ENCODE results near the gene SSBP2. TPM values are rescaled to one million over a fixed set of nuclear protein-coding genes. Genes with fewer than 3 reads are reported as not detected.

The SSBP2 gene
- total RNA-seq, 1 experiment from 2014 or later, result 5.2 TPM

- peak overlapping the region; percentile 0; the same call in 1 of the 2 replicates for H3K4me2 ChIP-seq (ENCODE audit: low read length)
These were observed 36.8 kb upstream of the SSBP2 start for GRCh38 chr5:81787474-81788242.

GRCh38 chr5:81786991-81787390 lies 36.1 kb upstream of the SSBP2 start:
- RAD21 ChIA-PET (ENCODE audit: low non-redundant PET in 1 of 2, low total read pairs in 2 of 2, uncharacterized antibody in 2 of 2, unreplicated experiment in 2 of 2), result interaction anchor here in 1 of 2 experiments (2.8 kb wide), 1 partner anchor 64 kb away, joined by 10 read pairs; no protein-coding TSS in a partner anchor
- H3K4me1 ChIP-seq (ENCODE audit: control insufficient read depth in 1 of 2, insufficient read depth in 2 of 2, low read length in 2 of 2), result peaks cover 9% of the 10 kb centered on the region in 2 experiments
- DNase-seq (ENCODE audit: low read depth, low spot score) (no peak), ATAC-seq (no peak)
- CTCF ChIA-PET, result no interaction called here
- no peaks in the 10 kb centered on the region for H4K20me1 ChIP-seq (ENCODE audit: insufficient read depth)
- H3K79me2 ChIP-seq (ENCODE audit: insufficient read depth, low read length), result no peaks in the 10 kb centered on the region
- POLR2A ChIA-PET, result interaction anchor here (0.8 kb wide), 1 partner anchor 36 kb away, joined by 3 read pairs; no protein-coding TSS in a partner anchor
- H3K36me3 ChIP-seq (ENCODE audit: control insufficient read depth in 1 of 2, insufficient read depth in 2 of 2, low read length in 2 of 2), result no peaks in the 10 kb centered on the region
- intact Hi-C loops (cut with micrococcal nuclease), result loop anchor here (1.0 kb wide), 2 partner anchors 36 to 64 kb away; partner anchors contain the start of gene SSBP2
- no peaks in the 10 kb centered on the region for H3K27me3 ChIP-seq (ENCODE audit: insufficient read depth, low read length)
- BruUV-seq (replicated peaks), result no TSS peak
- no peaks in the 10 kb centered on the region for H3K9me3 ChIP-seq (ENCODE audit: control insufficient read depth in 1 of 2, insufficient read depth in 1 of 2, low read depth in 1 of 2, low read length in 2 of 2)
- no peak overlapping the region for H3K27ac ChIP-seq (ENCODE audit: low read depth, low read length)
- peaks cover 4% of the 10 kb centered on the region; the same call in 1 of the 2 replicates for H3K9me2 ChIP-seq (ENCODE audit: insufficient read depth)
- no peak overlapping the region for H3K4me2 ChIP-seq (ENCODE audit: low read length)
- TF ChIP-seq ATF3 (IDR thresholded peaks at IDR 0.05) (no peak), ZBTB33 (IDR thresholded peaks at IDR 0.05; ENCODE audit: extremely low read depth, insufficient replicate concordance, low read length) (no peak), SRF (IDR thresholded peaks at IDR 0.05; ENCODE audit: low read depth) (no peak), POLR2A (IDR thresholded peaks at IDR 0.05; ENCODE audit: borderline replicate concordance, extremely low read depth, insufficient read depth, insufficient read length) (no peak), CTCF (IDR thresholded peaks at IDR 0.05 in 2 of 3, conservative IDR thresholded peaks at IDR 0.05 in 1 of 3; ENCODE audit: borderline replicate concordance in 1 of 3, insufficient read depth in 1 of 3, low read depth in 2 of 3, low read length in 2 of 3) (no peak), EGR1 (IDR thresholded peaks at IDR 0.05; ENCODE audit: low read depth) (no peak), FOSL1 (IDR thresholded peaks at IDR 0.05; ENCODE audit: low read depth) (no peak), EZH2phosphoT487 (IDR thresholded peaks at IDR 0.05; ENCODE audit: borderline replicate concordance) (no peak), TCF7L2 (IDR thresholded peaks at IDR 0.05; ENCODE audit: borderline replicate concordance, extremely low read depth, insufficient read depth, insufficient read length) (no peak), SP1 (IDR thresholded peaks at IDR 0.05; ENCODE audit: low read depth) (no peak), EZH2 (IDR thresholded peaks at IDR 0.05) (no peak)
- TF ChIP-seq, protein P1, sequence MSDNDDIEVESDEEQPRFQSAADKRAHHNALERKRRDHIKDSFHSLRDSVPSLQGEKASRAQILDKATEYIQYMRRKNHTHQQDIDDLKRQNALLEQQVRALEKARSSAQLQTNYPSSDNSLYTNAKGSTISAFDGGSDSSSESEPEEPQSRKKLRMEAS (IDR thresholded peaks at IDR 0.05), result no peak
- no peak overlapping the region for H3K4me3 ChIP-seq (replicated peaks in 1 of 2; ENCODE audit: low read depth in 1 of 2, low read length in 2 of 2)
- no peak overlapping the region for H3K9ac ChIP-seq (ENCODE audit: low read length)
- H2AFZ ChIP-seq (ENCODE audit: low read depth, low read length, poor library complexity, severe bottlenecking), result no peak overlapping the region

More at GRCh38 chr5:81787474-81788242, 36.8 kb upstream of the SSBP2 start:
- TF ChIP-seq SP1 (IDR thresholded peaks at IDR 0.05; ENCODE audit: low read depth) (peak; percentile 40; the same call in 1 of the 2 replicates), SIN3A (IDR thresholded peaks at IDR 0.05; ENCODE audit: low read depth) (no peak), CEBPB (IDR thresholded peaks at IDR 0.05; ENCODE audit: low read depth) (peak; percentile 60), RAD21 (IDR thresholded peaks at IDR 0.05; ENCODE audit: low read depth) (no peak)
- intact Hi-C loops (cut with micrococcal nuclease), result loop anchor here (1.0 kb wide), 2 partner anchors 36 to 64 kb away; partner anchors contain the start of gene SSBP2
- Histone ChIP-seq H3K9ac (ENCODE audit: low read length) (no peak overlapping the region), H3K36me3 (ENCODE audit: control insufficient read depth in 1 of 2, insufficient read depth in 2 of 2, low read length in 2 of 2) (no peaks in the 10 kb centered on the region), H3K4me3 (replicated peaks in 1 of 2; ENCODE audit: low read depth in 1 of 2, low read length in 2 of 2) (no peak overlapping the region), H3K9me3 (ENCODE audit: control insufficient read depth in 1 of 2, insufficient read depth in 1 of 2, low read depth in 1 of 2, low read length in 2 of 2) (no peaks in the 10 kb centered on the region), H3K79me2 (ENCODE audit: insufficient read depth, low read length) (no peaks in the 10 kb centered on the region), H3K27ac (ENCODE audit: low read depth, low read length) (no peak overlapping the region), H4K20me1 (ENCODE audit: insufficient read depth) (no peaks in the 10 kb centered on the region), H2AFZ (ENCODE audit: low read depth, low read length, poor library complexity, severe bottlenecking) (no peak overlapping the region), H3K4me1 (ENCODE audit: control insufficient read depth in 1 of 2, insufficient read depth in 2 of 2, low read length in 2 of 2) (peaks cover 9% of the 10 kb centered on the region in 2 experiments), H3K27me3 (ENCODE audit: insufficient read depth, low read length) (no peaks in the 10 kb centered on the region), H3K9me2 (ENCODE audit: insufficient read depth) (peaks cover 4% of the 10 kb centered on the region; the same call in 1 of the 2 replicates)
- DNase-seq (ENCODE audit: low read depth, low spot score) (no peak), ATAC-seq (no peak)
- BruUV-seq (replicated peaks), result no TSS peak
- CTCF ChIA-PET, result no interaction called here
- RAD21 ChIA-PET (ENCODE audit: low non-redundant PET in 1 of 2, low total read pairs in 2 of 2, uncharacterized antibody in 2 of 2, unreplicated experiment in 2 of 2), result interaction anchor here in 1 of 2 experiments (1.3 to 2.8 kb wide), 2 partner anchors 36 to 63 kb away, joined by 6 to 10 read pairs; partner anchors contain the start of gene SSBP2
- POLR2A ChIA-PET, result interaction anchor here (0.8 kb wide), 1 partner anchor 36 kb away, joined by 3 read pairs; no protein-coding TSS in a partner anchor

Data from HCT116 (cell line).